ENCODE measurements around the gene COL20A1.

GRCh38 chr20:63313349-63314014 is 20.5 kb downstream of the COL20A1 start:
- TF ChIP-seq CTCF (conservative IDR thresholded peaks at IDR 0.05; ENCODE audit: low read depth, low read length) (no peak), EZH2 (IDR thresholded peaks at IDR 0.05; ENCODE audit: low read length, unreplicated experiment) (no peak)
